ENCODE results near the gene CADPS2. TPM values are rescaled to one million over a fixed set of nuclear protein-coding genes. Genes with fewer than 3 reads are reported as not detected.

The CADPS2 gene
- total RNA-seq, 1 donor from 2014 or later: 4.3 TPM

- no peaks in the 10 kb centered on the region for H3K4me1 Mint-ChIP-seq (ENCODE audit: low read depth)
- DNase-seq (ENCODE audit: low spot score, unreplicated experiment): no peak
- H3K27me3 Mint-ChIP-seq: no peaks in the 10 kb centered on the region
- no peaks in the 10 kb centered on the region for H3K9me3 Mint-ChIP-seq (ENCODE audit: low read depth)
- no peaks in the 10 kb centered on the region for H3K36me3 Mint-ChIP-seq (ENCODE audit: insufficient read depth)
- H3K27ac Mint-ChIP-seq: no peak overlapping the region
- no peak overlapping the region for H3K4me3 Mint-ChIP-seq (ENCODE audit: low read depth)
- TF ChIP-seq CTCF (IDR thresholded peaks at IDR 0.05; ENCODE audit: unreplicated experiment): no peak
Observed at GRCh38 chr7:122468945-122469344, 417.3 kb downstream of the CADPS2 start.

- no peaks in the 10 kb centered on the region for H3K9me3 Mint-ChIP-seq (ENCODE audit: low read depth)
- no peak for DNase-seq (ENCODE audit: low spot score, unreplicated experiment)
- H3K36me3 Mint-ChIP-seq (ENCODE audit: insufficient read depth): no peaks in the 10 kb centered on the region
- no peaks in the 10 kb centered on the region for H3K27me3 Mint-ChIP-seq
- no peaks in the 10 kb centered on the region for H3K4me1 Mint-ChIP-seq (ENCODE audit: low read depth)
- H3K27ac Mint-ChIP-seq: no peak overlapping the region
- H3K4me3 Mint-ChIP-seq (ENCODE audit: low read depth): no peak overlapping the region
- no peak for TF ChIP-seq CTCF (IDR thresholded peaks at IDR 0.05; ENCODE audit: unreplicated experiment)
Observed at GRCh38 chr7:122467661-122468449, 418.4 kb downstream of the CADPS2 start.

- Mint-ChIP-seq H3K27ac (no peak overlapping the region), H3K36me3 (ENCODE audit: insufficient read depth) (no peaks in the 10 kb centered on the region), H3K4me3 (ENCODE audit: low read depth) (no peak overlapping the region), H3K9me3 (ENCODE audit: low read depth) (no peaks in the 10 kb centered on the region), H3K4me1 (ENCODE audit: low read depth) (no peaks in the 10 kb centered on the region), H3K27me3 (no peaks in the 10 kb centered on the region)
- DNase-seq (ENCODE audit: low spot score, unreplicated experiment): no peak
- TF ChIP-seq CTCF (IDR thresholded peaks at IDR 0.05; ENCODE audit: unreplicated experiment): no peak
Observed at GRCh38 chr7:122465296-122465695, 421.0 kb downstream of the CADPS2 start.

- H3K36me3 Mint-ChIP-seq (ENCODE audit: insufficient read depth): no peaks in the 10 kb centered on the region
- H3K4me3 Mint-ChIP-seq (ENCODE audit: low read depth): no peak overlapping the region
- peaks cover 1% of the 10 kb centered on the region for H3K4me1 Mint-ChIP-seq (ENCODE audit: low read depth)
- no peaks in the 10 kb centered on the region for H3K27me3 Mint-ChIP-seq
- no peak for DNase-seq (ENCODE audit: low spot score, unreplicated experiment)
- no peak for TF ChIP-seq CTCF (IDR thresholded peaks at IDR 0.05; ENCODE audit: unreplicated experiment)
- no peak overlapping the region for H3K27ac Mint-ChIP-seq
- H3K9me3 Mint-ChIP-seq (ENCODE audit: low read depth): no peaks in the 10 kb centered on the region
Observed at GRCh38 chr7:122463631-122464030, 422.6 kb downstream of the CADPS2 start.

- DNase-seq (ENCODE audit: low spot score, unreplicated experiment): no peak
- Mint-ChIP-seq H3K27me3 (no peaks in the 10 kb centered on the region), H3K27ac (no peak overlapping the region), H3K4me1 (ENCODE audit: low read depth) (peaks cover 1% of the 10 kb centered on the region), H3K36me3 (ENCODE audit: insufficient read depth) (no peaks in the 10 kb centered on the region), H3K4me3 (ENCODE audit: low read depth) (no peak overlapping the region), H3K9me3 (ENCODE audit: low read depth) (no peaks in the 10 kb centered on the region)
- no peak for TF ChIP-seq CTCF (IDR thresholded peaks at IDR 0.05; ENCODE audit: unreplicated experiment)
Observed at GRCh38 chr7:122460936-122461335, 425.3 kb downstream of the CADPS2 start.

All from progenitor cell of endocrine pancreas (in vitro differentiated cells).